GM13977 (cell line): ENCODE measurements around the gene PIK3C2G.

ENCODE experiments used
- DNase-seq: peaks from one replicate; pipeline ENCODE4 v3.0.0; 2012; ENCODE audit warnings: low spot score
- CTCF ChIP-seq: IDR thresholded peaks from 2 replicates; pipeline ENCODE4 v1.5.1; 2012; ENCODE audit warnings: mild to moderate bottlenecking, control low read depth; ENCODE audit not compliant: insufficient read depth; ENCODE audit errors: extremely low read depth, missing control alignments
- in situ Hi-C: fragments of 300-500 bp; cut with MboI; formaldehyde crosslinking; loops from one replicate; pipeline ENCODE4 v1.12.0; 2022; ENCODE audit warnings: low sequenced_read_pairs, low pct_unique_long_range_greater_than_20kb, mixed read lengths, inconsistent platforms; ENCODE audit not compliant: unreplicated experiment

PIK3C2G gene

GRCh38 chr12:18456344-18456743 lies 195.0 kb downstream of the PIK3C2G start:
- no peak for TF ChIP-seq CTCF
- in situ Hi-C loops = no loop called here
- no peak for DNase-seq

- no peak for DNase-seq
- in situ Hi-C loops = no loop called here
- no peak for TF ChIP-seq CTCF
These were observed 196.0 kb downstream of the PIK3C2G start for GRCh38 chr12:18457362-18457761.

DNA sequence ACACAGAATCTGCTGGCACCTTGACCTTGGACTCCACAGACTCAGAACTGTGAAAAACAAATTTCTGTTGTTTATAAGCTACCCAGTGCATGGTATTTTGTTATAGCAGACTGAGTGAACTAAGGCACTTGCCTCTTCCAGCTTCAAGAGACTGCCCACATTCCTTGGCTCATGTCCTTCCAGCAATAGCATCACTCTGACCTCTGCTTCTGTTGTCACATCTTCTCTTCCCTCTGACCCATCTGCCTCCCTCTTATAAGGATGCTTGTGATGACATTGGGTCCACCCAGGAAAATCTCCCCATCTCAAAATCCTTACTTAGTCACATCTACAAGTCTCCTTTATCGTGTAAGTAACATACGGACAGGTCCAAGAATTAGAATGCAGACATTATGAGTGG lies 200.4 kb downstream of the PIK3C2G start:
- no peak for DNase-seq
- in situ Hi-C loops = no loop called here
- no peak for TF ChIP-seq CTCF

DNA sequence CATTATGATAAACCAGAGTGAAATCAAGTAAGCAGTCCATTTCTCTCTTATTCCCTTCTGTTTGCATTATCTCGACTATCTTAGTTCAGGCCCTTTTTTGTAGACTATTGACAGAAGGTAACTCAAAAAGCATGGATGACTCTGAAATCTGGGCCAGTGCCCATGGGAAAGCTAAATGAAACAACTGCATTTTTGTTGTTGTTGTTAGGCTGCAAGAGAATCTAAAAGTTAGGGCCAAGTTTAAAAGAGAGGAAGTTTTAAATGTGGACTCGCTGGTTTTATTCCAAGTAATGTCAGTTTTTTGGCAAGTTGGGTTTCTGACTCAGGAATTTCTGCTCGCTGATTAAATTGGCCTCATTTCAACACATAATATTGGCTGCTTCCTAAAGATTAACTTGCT lies 201.1 kb downstream of the PIK3C2G start:
- no peak for DNase-seq
- in situ Hi-C loops = no loop called here
- no peak for TF ChIP-seq CTCF

GRCh38 chr12:18467620-18468245 lies 206.4 kb downstream of the PIK3C2G start:
- in situ Hi-C loops = no loop called here
- no peak for TF ChIP-seq CTCF
- DNase-seq = peak; percentile 30

DNA sequence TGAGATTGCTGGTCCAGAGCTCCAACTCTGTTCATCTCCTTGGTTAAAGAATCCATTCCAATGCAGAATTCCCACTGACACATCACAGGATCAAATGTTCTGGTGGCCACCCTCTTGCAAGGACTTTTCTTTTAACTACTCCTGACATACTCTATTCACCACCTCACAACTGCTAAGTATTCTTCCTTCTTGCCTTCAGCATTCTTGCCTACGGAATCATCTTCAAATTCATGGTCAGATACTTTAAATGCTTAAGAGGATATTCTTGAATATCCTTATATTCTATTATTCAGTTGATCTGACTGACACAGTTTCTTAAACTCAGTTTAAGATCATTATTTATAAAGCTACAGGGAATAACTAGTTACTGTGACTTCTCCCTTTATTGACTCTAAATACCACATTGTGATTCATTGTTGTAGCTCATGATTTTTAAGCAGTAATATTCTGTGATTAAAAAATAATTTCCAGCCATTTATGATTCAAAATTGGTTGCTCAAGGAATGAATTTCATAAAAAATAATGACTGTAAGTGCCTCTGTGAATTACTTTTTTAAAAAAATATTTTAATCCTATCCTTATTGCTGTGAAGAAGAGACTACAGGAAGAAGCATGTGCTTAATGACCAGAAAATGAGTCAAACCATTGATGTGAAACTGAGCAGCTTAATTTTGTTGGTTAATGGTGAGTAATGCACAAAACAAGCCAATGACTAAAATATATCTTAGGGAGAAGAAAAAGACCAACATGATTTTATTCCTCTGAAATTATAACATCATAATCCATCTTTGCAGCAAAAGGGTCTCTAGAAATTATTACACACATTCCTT lies 207.1 kb downstream of the PIK3C2G start:
- DNase-seq = no peak
- in situ Hi-C loops = no loop called here
- TF ChIP-seq CTCF = no peak
